HG03521 (cell line): ENCODE data around the gene LCTL.

Experiments
- ATAC-seq: cut with Tn5 transposase; IDR thresholded peaks from one replicate; pipeline ENCODE4 v1.9.1; 2021; ENCODE audit warnings: mild to moderate bottlenecking, moderate library complexity; ENCODE audit not compliant: unreplicated experiment

LCTL gene

DNA sequence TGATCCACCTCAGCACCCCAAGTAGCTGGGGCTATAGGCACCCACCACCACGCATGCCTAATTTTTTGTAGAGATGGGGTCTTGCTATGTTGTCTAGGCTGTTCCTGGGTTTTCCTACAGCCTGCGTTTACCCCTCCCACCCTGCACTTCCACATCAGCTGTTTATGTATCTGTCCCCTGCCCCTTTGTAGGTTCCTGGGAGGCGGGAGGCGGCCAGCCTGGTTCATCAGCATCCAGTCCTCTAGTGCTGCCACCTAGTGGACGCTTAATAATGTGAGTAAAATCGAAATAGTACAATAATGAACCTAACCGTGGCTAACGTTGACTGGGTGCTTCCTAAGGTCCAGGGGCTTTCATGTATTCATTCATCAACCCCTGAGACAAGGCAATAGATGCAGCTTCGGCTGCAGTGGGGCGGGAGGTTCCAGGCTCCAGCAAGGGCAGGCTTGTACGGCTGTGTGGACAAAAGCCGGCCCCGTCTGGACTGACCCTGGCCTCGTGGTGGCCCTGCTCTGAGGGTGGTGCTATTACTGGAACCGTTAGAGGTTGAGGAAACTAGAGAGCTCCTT is 1.2 kb upstream of the LCTL start:
- no peak for ATAC-seq

DNA sequence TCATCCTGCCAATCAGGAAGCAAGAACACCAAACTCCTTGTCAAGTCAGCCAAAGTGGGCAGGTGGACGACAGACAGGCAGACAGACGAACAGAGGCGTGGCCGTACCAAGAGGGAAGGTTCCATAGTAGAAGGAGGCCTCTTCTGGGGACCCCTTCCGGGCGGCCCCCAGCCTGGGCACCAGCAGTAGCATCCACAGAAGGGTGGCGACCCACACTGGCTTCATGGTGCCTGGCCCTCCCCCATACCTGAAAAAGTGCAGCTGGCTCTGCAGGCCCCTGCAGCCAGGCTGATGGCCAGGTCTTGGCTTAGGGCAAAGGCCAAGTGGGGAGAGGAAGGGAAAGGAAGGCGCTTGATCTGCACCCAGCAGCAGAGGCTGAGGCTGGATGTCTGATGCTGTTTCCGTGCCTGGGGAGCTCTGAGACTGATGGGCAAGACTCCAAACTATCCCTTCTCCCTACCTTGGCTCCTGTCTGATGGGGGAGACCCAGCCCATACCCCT is 607 bp downstream of the LCTL start:
- no peak for ATAC-seq

DNA sequence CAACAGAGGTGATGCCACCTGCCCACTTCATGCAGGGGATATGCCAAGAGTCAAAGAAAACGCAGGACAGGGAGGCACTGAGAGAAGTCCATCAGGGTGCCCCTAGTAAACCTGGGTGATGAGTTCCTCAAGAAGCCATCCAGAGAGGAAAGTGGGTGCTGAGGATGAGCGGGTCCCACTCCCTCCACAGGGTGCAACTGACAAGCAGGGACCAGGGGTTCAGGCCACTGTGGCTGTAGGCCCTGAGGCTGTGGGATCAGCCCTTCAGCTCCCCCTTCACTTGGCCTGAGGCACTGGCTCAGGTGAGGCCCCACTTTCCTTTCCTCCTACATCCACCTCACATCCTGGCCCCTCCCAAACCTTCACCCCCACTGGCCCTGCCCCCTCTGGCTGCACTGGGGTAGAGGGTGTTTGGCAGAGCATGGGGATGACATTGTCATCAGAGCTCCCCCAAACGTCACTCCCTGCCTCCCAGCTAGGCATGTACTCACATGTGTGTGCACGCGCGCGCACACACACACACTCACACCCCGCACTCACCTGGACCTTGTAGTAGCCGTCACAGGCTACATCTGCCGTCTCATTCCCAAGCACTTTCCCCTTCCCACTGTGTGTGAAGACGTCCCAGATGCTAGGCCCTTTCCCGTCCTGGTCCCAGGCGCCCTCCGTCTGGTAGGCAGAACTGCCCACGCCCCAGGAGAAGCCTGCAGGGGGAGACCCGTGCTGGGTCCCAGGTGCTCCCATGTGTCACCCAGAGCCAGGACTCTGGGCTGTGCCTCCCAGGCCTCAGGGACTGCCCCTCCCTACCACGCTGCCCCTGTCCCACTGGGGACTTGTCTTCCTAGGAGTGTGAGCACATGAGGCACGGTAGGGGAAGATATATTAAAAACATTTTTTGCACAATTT is 1.4 kb downstream of the LCTL start:
- no peak for ATAC-seq

DNA sequence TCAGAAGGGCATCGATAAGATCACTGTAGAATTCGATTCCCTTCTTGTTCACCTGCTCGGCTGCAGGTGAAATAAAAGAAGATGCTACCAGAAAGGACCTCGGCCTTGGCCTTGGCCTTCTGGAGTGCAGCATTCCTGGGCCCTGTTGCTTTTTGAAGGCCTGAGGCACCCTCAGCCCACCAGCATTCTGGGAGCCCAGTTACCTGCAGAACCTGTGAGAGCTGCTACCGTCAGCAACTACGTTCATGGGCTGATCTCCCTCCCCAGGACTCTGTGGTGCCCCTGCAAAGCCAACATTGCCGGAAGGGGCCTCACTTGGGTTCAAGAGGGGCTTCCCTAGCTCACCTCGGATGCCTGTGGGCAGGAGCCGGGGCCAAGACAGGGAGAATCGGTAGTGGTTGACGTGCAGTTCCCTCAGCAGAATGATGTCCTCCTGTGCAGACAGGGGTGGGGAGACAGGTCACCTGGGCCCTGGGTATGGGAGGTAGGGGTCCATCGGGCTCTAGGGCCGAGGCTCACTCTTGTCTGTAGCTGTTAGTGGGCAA is 2.2 kb downstream of the LCTL start:
- ATAC-seq, result no peak

DNA sequence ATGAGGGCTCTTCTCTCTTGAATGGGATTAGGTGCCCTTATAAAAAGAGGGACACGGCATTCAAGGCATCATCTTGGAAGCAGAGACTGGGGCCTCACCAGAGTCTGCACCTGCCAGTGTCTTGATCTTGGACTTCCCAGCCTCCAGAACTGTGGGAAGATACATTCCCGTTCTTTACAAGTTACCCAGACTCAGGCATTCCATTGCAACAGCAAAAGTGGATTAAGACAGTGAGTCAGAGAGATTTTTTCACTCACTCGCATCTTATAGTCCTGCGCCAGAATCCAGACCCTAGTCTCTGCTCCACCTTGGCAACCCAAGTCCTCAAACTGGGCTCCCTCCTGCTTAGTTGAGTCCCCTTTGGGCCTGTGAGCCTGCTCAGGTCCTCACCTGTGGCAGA is 2.7 kb downstream of the LCTL start:
- ATAC-seq, result no peak

DNA sequence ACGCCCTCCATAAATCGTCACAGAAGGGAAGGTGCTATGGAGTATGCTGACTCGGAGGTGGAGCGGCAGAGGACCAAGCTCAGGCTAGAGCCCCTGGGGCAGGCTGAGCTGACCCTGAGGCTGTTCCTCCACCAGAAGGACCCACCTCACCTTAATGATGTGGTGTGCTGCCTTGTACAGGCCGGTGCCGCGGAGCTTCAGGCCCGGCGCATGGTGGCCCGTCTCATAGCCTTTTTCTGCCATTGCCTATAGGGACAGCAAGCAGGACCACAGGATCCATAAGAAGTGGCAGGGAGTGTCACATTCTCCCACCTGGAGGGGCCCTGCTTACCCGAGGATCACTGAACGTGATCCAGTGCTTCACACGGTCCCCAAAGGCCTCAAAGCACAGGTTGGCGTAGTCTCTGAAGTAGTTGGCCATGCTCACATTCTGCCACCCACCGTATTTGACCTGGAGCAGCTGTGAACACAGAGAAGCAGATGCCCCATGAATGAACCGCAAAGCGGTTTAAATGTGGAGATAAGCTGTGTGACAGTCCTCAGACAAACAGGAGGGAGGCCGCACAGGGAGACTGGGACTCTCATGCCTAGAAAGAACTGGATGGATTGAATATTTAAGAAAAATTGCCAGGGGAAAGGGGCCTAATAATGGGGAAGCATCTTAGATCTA is 4.8 kb downstream of the LCTL start:
- ATAC-seq, result no peak

DNA sequence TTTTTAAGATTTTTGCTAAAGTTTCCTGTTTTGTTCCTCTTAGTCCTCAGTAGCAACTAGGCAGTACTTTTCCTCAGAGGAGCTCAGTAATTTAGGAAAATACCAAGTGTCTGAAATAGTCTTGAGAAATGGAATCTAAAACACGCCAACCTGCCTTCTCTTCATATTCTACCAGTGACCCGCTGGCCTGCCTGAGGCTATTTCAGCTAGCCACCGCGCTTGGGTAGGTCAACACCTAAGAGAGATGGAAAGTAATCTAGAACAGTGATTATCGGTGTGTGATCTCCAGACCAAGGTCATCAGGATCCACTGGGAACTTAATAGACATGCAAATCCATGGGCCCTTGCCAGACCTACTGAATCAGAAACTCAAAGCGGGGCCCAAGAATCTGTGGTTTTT is 7.5 kb downstream of the LCTL start:
- ATAC-seq, result no peak

DNA sequence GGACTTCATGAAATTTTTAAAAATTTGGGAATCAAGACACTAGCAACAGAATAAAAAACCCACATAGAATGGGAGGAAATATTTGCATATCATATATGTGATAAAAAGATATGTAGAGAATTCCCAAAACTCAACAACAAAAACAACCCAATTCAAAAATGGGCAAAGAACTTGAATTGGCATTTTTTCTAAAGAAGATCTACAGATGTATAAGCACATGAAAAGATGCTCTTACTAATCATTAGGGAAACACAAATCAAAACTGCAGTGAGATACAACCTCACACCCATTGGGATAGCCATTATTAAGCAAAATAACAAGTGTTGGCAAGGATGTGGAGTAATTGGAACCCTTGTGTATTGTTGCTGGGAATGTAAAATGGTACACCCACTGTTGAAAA is 10.1 kb downstream of the LCTL start:
- ATAC-seq, result no peak

DNA sequence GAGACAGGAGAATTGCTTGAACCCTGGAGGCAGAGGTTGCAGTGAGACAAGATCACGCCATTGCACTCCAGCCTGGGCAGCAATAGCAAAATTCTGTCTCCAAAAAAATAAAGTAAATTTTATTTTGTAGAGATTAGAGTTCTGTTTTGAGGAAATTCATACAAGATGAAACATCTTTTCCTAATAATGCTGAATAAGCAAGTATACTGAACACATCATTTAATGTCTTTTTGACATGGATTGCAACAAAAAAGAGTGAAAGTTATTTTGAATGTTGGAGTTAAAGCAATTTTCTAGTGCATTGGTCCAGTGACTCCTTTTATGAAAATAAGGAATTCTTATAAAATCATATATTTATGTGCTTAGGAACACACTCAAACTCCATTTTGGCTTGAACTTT is 20.5 kb downstream of the LCTL start:
- no peak for ATAC-seq

DNA sequence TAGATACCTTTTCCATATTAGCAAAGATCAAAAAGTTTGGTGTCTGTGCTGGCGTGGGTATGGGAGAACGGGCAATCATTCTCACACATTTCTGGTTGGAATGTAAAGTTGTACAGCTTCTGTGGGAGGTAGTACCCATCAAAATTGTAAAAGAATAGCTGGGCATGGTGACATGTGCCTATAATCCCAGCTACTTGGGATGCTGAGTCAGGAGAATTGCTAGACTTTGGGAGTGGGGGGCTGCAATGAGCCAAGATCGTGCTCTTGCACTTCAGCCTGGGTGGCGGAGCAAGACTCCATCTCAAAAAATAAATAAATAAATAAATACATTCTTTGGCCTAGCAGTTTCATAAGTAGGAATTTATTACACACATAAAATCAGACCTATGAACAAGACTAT is 22.9 kb downstream of the LCTL start:
- ATAC-seq, result no peak

DNA sequence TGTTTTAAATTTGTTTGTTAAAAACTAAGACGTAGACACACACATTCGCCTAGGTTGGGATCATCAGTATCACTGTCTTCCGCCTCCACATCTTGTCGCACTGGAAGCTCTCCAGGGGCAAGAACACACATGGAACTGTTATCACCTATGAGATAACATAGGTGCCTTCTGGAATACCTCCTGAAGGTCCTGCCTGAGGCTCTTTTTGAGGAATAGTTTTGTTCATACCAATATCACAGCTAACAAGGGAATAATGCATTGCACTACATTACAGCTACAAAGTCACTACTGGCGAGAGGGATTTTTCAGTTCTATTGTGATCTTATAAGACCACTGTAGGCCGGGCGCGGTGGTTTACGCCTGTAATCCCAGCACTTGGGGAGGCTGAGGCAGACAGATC is 30.7 kb downstream of the LCTL start:
- ATAC-seq, result no peak

DNA sequence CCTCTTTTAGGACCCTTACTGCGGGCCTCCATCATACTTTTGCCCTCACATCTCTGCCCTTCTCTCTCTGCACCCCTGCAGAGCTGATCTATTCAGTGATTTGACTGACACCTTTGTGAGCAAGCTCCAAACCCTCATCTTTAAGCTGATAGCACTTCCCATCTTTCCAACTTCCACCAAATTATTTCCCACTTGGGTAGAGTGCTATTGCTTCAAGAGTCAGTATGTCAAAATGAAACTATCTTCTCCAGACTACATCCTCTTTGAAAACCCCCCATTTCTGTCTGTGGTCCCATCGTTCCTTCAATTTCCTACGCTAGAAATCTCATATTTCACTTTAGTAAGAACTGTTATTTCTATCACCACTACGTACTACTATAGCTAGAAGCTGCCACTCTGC is 41.0 kb downstream of the LCTL start:
- no peak for ATAC-seq

DNA sequence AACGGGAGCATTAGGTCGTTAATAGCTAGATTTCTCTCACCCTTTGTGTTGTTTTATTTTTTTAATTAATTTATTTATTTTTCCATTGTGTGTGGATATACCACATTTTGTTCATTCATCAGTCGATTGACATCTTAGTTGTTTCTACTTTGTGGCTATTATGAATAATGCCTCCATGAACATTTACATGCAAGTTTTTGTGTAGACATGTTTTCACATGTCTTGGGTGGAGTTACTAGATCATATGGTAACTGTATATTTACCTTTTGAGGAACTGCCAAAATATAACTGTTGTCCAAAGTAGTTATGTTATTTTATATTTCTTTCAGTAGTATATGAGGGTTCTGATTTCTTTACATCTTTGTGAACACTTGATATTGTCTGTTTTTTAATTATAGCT is 41.9 kb downstream of the LCTL start:
- ATAC-seq, result no peak

DNA sequence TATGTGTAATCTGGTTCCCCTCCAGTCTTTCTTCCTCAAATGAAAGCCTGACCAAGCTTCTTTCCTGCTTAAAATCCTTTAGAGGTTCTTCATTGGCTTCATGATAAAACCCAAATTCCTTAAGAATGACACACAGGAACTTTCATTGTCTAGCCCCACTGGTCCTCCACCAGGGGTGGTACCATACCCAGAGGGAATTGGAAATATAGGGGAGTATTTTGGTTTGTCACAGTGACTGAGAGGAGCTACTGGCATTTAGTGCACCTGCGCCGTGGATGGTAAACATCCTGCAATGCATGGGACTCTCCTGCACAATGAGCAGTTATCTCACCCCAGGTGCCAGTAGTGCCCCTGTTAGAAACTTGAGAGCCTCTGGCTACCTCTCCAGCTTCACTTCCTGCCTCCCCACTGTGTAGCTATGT is 49.9 kb downstream of the LCTL start:
- ATAC-seq, result no peak

DNA sequence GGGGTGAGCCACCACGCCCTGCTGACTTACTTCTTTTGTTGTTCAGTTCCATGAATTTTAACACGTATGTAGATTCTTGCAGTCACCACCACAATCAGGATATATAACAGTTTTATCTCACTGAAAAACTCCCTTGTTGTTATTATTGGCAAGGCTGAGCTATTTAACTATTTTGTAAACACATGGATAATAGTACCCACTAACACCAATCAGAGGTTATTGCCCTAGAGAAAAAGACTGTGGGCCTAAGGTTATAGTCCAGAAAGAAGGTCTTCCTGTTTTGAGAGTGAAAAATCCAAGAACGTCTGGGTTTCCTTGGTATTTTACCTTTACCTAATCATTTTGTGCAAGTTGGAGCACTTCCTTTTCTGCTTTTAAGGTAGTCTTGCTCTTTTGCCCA is 51.2 kb downstream of the LCTL start:
- ATAC-seq, result no peak

DNA sequence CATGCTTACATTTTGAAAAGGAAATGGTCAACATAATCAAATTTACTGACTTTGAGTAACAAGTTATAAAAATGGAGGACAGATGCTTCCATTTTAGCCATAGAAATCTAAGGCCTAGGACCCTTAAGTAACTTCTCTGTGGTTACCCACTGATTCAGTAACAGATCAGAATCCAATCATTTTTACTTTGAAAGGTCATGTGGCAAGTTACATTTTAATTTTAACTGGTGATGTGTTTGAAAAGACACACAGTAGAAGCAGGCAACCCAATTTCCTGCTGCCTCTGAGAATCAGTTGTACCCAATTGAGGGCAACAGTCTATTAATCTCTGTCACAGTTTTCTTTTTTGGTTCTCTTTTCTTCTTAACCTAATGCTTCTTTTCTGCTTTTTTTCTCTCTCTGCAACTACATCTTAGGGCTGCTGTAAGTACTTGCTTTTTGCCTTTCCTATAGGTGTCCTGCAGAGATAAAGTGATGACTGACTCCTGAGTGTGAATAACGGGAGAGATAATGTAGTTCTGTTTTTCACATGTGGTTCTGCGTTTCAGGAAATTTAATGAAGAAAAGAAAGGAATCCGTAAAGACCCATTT is 57.4 kb downstream of the LCTL start:
- ATAC-seq, result no peak

DNA sequence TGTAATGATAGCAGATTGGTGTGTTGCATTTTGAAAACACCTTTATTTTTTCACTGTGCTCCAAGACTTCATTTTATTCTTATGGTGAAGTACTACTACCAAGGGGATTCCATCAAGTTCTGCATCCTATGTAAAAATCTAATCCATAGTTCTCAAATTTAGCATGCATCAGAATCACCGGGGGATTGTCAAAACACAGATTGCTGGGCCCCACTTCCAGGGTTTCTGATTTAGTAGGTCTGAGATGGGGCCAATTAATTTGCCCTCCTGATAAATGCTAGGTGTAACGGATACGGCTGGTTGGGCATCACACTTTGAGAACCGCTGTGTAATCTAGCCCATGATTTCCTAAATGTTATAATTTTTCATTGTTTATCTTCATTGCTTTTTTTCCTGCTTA is 60.0 kb downstream of the LCTL start:
- no peak for ATAC-seq

DNA sequence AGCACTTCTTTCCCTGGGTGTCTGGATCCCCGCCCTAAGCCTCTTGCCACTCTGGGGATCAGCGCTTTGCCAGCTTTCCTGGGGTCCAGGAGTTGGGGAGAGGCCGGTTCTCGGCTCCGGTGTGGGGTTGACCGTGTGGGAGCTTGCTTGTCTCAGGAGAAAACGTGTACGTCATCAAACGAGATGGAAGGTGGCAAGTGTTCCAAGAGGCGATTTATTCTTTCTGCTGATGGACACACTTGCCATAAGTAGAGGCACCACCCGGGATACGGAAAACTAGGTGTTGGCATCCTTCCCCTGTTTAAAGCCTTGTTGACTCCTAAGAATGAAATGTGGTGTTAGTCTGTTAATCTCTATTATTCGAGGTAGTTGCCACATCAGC is 60.4 kb downstream of the LCTL start:
- peak; percentile 10 for ATAC-seq

DNA sequence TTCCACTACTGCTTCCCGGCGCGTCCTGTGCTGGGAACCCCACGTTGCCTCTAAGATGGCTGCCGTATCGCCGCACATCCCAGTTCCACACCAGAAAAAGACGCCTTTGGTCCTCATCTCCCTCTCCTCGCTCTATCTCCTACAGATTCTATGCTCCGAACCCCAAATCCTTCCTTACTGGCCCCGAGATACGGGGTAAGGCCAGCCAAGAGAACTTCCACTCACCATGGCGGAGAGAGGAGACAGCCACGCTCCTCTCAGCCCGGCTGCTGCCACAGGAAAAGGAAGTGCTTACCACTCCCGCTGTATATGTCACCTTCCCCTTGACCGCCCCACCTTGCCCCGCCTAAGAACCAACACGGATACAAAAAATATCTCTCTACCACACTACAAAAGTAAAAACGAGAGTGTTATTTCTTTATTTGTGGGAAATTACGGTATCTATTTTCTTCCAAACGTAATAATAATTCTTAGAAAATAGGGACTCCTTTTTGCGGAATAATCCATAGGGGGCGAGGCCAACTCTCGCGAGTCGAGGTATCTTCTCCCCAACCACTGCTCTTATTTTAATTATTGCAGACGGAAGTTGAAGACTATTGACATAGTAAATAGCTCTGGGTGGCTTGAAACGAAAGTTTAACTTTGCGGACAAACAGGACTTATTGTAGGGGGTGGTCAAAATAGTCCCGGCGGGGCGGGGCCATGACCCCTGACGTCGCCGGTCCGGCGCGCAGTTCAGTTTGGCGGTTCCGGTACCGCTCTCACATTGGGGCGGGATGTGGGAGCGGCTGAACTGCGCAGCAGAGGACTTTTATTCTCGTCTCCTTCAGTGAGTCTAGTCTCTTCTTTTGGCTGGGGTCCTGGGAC is 61.0 kb downstream of the LCTL start, which contains the start of the genes RPL4 and ZWILCH:
Gene RPL4 (minus strand): TSS at position 293 of the 867 bp plus-strand sequence. CDS start 65 bp downstream, at position 228.
Gene ZWILCH (plus strand): TSS at position 764 of the 867 bp plus-strand sequence. CDS start 13 bp downstream, at position 777.
- ATAC-seq, result peak; percentile 81
